Activated CD4-positive, alpha-beta T cell treated with anti-CD3 and anti-CD28 coated beads for 36 hours (primary cell): ENCODE measurements around the gene AMBRA1. TPM values are rescaled to one million over a fixed set of nuclear protein-coding genes. Genes with fewer than 3 reads are reported as not detected.
A peak's percentile ranks its signal among the peaks of the same experiment; 100 is the strongest.

Experiments
- ATAC-seq: fragments of 200-7000 bp; cut with Tn5 transposase; one replicate; pipeline ENCODE4 v1.10.0; 2021; ENCODE audit warnings: mild to moderate bottlenecking, moderate library complexity
- CTCF ChIA-PET: fragments of 350-600 bp; sonication (Branson Sonifier 250); formaldehyde crosslinking; loops from one replicate; lab custom pipeline; 2021; ENCODE audit warnings: antibody characterized with exemption; lab: Charles Lee
- POLR2A ChIA-PET: fragments of 350-600 bp; sonication (Branson Sonifier 250); formaldehyde crosslinking; loops from one replicate; lab custom pipeline; 2021; ENCODE audit warnings: antibody characterized with exemption, inconsistent platforms; lab: Charles Lee
- DNase-seq: peaks from one replicate; pipeline ENCODE4 v3.0.0-alpha.2; 2020
- H3K27ac Mint-ChIP-seq: one replicate; pipeline ENCODE4 v1.8.0; 2021; ENCODE audit warnings: mixed read lengths
- H3K27me3 Mint-ChIP-seq: one replicate; pipeline ENCODE4 v1.8.0; 2021; ENCODE audit warnings: mixed read lengths
- H3K36me3 Mint-ChIP-seq: one replicate; pipeline ENCODE4 v1.8.0; 2021; ENCODE audit warnings: low read depth, mixed read lengths
- H3K4me1 Mint-ChIP-seq: one replicate; pipeline ENCODE4 v1.8.0; 2021; ENCODE audit warnings: mixed read lengths
- H3K4me3 Mint-ChIP-seq: one replicate; pipeline ENCODE4 v1.8.0; 2021; ENCODE audit warnings: mild to moderate bottlenecking, moderate library complexity, mixed read lengths
- H3K9me3 Mint-ChIP-seq: one replicate; pipeline ENCODE4 v1.8.0; 2021; ENCODE audit warnings: low read depth, mixed read lengths
- intact Hi-C, 2 experiments: fragments of 100-400 bp; cut with DNase I in 1 of 2; cut with micrococcal nuclease in 1 of 2; formaldehyde crosslinking; loops; one replicate each; pipeline versions ENCODE4 v1.14.2 to v1.15.1; 2022 to 2024; cut with DNase I, micrococcal nuclease
- total RNA-seq, 2 experiments: library from RNA; stranded (reverse); gene quantifications; one replicate each; pipeline ENCODE4 v1.2.3, GENCODE V29; 2021

AMBRA1 gene, protein sequence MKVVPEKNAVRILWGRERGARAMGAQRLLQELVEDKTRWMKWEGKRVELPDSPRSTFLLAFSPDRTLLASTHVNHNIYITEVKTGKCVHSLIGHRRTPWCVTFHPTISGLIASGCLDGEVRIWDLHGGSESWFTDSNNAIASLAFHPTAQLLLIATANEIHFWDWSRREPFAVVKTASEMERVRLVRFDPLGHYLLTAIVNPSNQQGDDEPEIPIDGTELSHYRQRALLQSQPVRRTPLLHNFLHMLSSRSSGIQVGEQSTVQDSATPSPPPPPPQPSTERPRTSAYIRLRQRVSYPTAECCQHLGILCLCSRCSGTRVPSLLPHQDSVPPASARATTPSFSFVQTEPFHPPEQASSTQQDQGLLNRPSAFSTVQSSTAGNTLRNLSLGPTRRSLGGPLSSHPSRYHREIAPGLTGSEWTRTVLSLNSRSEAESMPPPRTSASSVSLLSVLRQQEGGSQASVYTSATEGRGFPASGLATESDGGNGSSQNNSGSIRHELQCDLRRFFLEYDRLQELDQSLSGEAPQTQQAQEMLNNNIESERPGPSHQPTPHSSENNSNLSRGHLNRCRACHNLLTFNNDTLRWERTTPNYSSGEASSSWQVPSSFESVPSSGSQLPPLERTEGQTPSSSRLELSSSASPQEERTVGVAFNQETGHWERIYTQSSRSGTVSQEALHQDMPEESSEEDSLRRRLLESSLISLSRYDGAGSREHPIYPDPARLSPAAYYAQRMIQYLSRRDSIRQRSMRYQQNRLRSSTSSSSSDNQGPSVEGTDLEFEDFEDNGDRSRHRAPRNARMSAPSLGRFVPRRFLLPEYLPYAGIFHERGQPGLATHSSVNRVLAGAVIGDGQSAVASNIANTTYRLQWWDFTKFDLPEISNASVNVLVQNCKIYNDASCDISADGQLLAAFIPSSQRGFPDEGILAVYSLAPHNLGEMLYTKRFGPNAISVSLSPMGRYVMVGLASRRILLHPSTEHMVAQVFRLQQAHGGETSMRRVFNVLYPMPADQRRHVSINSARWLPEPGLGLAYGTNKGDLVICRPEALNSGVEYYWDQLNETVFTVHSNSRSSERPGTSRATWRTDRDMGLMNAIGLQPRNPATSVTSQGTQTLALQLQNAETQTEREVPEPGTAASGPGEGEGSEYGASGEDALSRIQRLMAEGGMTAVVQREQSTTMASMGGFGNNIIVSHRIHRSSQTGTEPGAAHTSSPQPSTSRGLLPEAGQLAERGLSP (N-terminal part only)
- 10 to 100 TPM; 24.8 to 26.4 TPM for total RNA-seq

DNA sequence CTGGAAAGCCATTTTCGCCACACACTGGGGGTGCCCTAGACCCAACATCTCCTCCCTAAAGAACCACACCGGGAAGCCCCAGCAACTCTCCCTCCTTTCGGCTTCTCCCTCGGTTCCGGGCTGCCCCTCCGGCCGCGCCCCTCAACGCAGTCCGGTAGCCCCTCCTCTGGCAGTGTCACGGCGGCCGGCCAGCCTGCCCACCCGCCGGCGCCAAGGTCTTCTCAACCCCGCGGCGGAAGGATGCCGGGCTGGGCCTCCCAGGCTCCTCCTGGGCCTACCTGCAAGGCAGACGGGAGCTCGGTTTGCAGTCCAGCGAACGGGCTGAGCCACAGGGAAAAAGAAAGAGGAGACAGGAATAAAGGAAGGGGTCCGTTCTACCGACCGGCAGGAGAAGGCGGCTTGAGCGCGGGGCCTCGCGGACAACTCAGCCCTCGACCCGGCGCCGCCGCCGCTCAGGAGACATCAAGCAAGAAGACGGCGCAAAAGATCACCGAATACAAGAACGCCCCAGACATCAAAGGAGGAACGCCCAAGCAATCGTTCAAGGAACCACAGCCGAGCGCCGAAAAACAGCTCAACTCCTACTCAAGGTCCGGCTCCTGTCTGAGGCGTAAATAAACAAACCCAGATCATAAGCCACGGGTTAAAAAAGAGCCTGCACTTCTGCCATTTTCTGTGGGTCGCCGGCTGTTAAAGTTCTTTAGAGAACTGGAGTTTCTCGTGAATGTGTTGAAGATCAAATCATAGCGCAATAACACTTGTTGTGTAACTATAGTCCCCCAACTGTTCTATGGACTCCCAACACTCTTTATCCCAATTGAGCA lies at the start of gene AMBRA1:
AMBRA1 (minus strand) TSS at position 474 of the 824 bp plus-strand sequence. CDS start 45,643 bp downstream, outside the sequence.
- CTCF ChIA-PET: interaction anchor here (0.6 to 1.5 kb wide), 7 partner anchors 18 to 1275 kb away, joined by 3 to 7 read pairs (median 4); no protein-coding TSS in a partner anchor
- H3K27ac Mint-ChIP-seq: peak within 1 kb of the TSS; percentile 91
- H3K36me3 Mint-ChIP-seq: peaks cover under 1% of the 10 kb centered on the region
- H3K4me1 Mint-ChIP-seq: peaks cover 40% of the 10 kb centered on the region
- POLR2A ChIA-PET: interaction anchor here (0.5 to 1.3 kb wide), 6 partner anchors 18 to 918 kb away, joined by 3 to 6 read pairs (median 4); partner anchors contain the start of genes ARHGAP1, ATG13 and HARBI1
- no peaks in the 10 kb centered on the region for H3K27me3 Mint-ChIP-seq
- peak within 1 kb of the TSS; percentile 93 for H3K4me3 Mint-ChIP-seq
- no peaks in the 10 kb centered on the region for H3K9me3 Mint-ChIP-seq
- DNase-seq (peak; percentile 91), ATAC-seq (peak; percentile 87)
- intact Hi-C loops: loop anchor here (1.0 to 5.0 kb wide), 6 partner anchors 24 to 253 kb away; partner anchors contain the start of genes ATG13 (in 2 of the 2), HARBI1 (in 2 of the 2), ARHGAP1 (in 1 of the 2) and CKAP5 (in 1 of the 2)

DNA sequence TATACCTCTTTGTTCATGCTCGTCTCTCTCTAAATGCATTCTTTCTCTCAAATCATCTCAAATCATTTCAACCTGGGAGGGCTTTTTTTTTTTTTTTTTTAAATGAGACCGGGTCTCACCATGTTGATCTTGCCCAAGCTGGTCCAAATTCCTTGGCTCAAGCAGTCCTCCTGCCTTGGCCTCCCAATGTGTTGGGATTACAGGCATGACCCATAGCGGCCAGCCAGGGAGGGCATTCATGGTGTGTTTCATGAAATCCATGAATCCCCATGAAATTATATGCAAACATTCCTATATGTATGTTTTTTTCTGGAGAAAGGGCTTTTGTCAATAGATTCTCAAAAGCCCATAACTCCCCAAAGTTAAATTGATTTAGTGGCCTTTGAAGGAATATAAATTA lies 49.7 kb upstream of the AMBRA1 start:
- CTCF ChIA-PET: interaction anchor here (0.8 kb wide), 1 partner anchor 113 kb away, joined by 3 read pairs; no protein-coding TSS in a partner anchor

DNA sequence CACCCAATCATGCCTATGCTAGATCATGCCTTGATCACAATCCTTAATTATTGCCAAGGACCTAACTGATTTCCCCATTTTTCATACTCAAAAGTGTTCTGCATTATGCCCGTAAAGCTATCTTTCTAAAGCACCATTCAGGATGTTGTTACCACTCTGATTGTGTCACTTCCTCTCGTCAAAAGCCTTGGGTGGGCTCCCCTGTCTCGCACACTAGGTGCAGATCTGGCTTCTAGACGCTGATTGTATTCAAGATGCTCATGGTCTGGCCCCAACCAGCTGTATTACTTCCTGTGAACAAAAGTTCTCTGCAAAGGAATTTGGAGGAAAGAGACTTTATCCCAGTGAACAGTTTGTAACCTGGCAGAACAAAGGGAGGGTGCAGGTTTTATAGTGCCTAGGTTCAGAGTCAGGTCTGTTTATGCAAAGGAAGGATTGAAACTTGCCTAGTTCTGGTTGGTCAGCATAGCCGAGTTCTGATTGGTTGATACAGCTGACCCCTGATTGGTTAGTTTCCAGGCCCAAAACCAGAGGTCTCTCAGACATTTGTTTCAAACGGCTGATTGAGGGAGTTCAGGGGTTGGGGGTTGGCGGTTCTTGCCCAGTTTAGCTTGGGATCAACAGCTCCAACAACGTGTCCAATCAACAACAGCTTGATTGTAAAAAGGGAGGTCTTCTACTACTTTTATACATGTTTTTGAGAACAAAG lies 49.0 kb upstream of the AMBRA1 start:
- H3K9me3 Mint-ChIP-seq: no peaks in the 10 kb centered on the region
- H3K4me1 Mint-ChIP-seq: peaks cover 5% of the 10 kb centered on the region
- ATAC-seq (no peak), DNase-seq (no peak)
- no peaks in the 10 kb centered on the region for H3K27me3 Mint-ChIP-seq
- H3K27ac Mint-ChIP-seq: no peak overlapping the region
- no peak overlapping the region for H3K4me3 Mint-ChIP-seq
- intact Hi-C loops: no loop called here
- ChIA-PET POLR2A (interaction anchor here (0.5 kb wide), 1 partner anchor 51 kb away, joined by 5 read pairs; no protein-coding TSS in a partner anchor), CTCF (interaction anchor here (0.6 to 0.8 kb wide), 5 partner anchors 18 to 392 kb away, joined by 3 to 5 read pairs (median 4); no protein-coding TSS in a partner anchor)
- peaks cover 31% of the 10 kb centered on the region for H3K36me3 Mint-ChIP-seq

More for the DNA sequence above, 49.7 kb upstream of the AMBRA1 start:
- H3K36me3 Mint-ChIP-seq: peaks cover 29% of the 10 kb centered on the region
- H3K27me3 Mint-ChIP-seq: no peaks in the 10 kb centered on the region
- ATAC-seq: no peak
- DNase-seq: no peak
- H3K4me1 Mint-ChIP-seq: peaks cover 5% of the 10 kb centered on the region
- no peak overlapping the region for H3K27ac Mint-ChIP-seq
- POLR2A ChIA-PET: interaction anchor here (0.5 to 0.6 kb wide), 2 partner anchors 52 to 162 kb away, joined by 3 to 5 read pairs; no protein-coding TSS in a partner anchor
- no peaks in the 10 kb centered on the region for H3K9me3 Mint-ChIP-seq
- no peak overlapping the region for H3K4me3 Mint-ChIP-seq
- intact Hi-C loops: no loop called here

DNA sequence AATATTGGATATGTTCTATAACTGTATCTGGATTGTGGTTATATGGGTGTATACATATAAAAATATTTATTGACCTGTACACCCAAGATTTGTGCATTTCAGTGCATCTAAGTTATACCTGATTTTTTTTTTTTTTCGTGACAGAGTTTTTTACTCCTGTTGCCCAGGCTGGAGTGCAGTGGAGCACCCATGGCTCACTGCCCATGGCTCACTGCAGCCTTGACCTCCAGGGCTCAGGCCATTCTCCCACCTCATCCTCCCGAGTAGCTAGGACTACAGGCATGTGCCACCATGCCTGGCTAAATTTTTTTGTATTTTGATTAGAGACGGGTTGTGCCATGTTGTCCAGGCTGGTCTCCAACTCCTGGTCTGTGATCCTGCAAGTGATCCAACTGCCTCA lies 47.8 kb upstream of the AMBRA1 start:
- ChIA-PET CTCF (no interaction called here), POLR2A (interaction anchor here (0.6 to 0.7 kb wide), 2 partner anchors 14 to 23 kb away, joined by 3 to 4 read pairs; no protein-coding TSS in a partner anchor)
- Mint-ChIP-seq H3K27me3 (no peaks in the 10 kb centered on the region), H3K36me3 (peaks cover 28% of the 10 kb centered on the region), H3K4me3 (no peak overlapping the region), H3K4me1 (peaks cover 5% of the 10 kb centered on the region), H3K27ac (no peak overlapping the region), H3K9me3 (no peaks in the 10 kb centered on the region)
- ATAC-seq (no peak), DNase-seq (no peak)
- intact Hi-C loops: no loop called here

DNA sequence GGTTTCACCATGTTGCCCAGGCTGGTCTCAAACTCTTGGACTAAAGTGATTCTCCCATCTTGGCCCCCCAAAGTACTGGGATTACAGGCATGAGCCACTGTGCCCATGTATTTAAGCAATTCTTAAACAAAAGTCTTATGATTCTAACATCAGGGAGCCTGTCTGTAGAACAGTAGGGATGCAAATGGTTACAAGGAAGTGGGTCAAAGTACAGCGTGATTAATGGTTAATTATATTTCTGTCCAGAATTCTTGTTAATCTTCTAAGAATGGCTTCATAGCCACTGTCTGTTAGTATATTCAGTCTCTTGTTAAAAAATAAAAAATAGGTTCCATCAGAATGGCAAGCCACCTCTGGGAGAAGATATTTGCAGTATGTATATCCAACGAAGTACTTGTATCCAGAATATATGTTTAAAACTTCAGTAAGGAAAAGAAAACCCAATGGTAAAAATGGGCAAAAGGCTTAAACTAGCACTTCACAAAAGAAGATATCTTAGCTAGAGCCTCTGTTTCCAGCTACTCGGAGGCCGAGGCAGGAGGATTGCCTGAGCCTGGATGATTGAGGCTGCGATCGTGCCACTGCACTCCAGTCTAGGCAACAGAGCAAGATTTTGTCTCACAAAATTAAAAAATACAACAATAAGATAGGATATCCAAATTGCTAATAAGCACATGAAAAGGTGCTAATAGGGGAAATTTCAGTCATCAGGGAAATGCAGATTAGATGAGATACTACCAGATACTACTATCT lies 46.4 kb upstream of the AMBRA1 start:
- H3K4me1 Mint-ChIP-seq: peaks cover 5% of the 10 kb centered on the region
- no peak overlapping the region for H3K27ac Mint-ChIP-seq
- CTCF ChIA-PET: interaction anchor here (0.6 kb wide), 2 partner anchors 26 to 943 kb away, joined by 3 to 4 read pairs; no protein-coding TSS in a partner anchor
- peaks cover 29% of the 10 kb centered on the region for H3K36me3 Mint-ChIP-seq
- no peaks in the 10 kb centered on the region for H3K27me3 Mint-ChIP-seq
- no peaks in the 10 kb centered on the region for H3K9me3 Mint-ChIP-seq
- no peak for ATAC-seq
- DNase-seq: no peak
- H3K4me3 Mint-ChIP-seq: no peak overlapping the region
- intact Hi-C loops: no loop called here
- POLR2A ChIA-PET: no interaction called here

DNA sequence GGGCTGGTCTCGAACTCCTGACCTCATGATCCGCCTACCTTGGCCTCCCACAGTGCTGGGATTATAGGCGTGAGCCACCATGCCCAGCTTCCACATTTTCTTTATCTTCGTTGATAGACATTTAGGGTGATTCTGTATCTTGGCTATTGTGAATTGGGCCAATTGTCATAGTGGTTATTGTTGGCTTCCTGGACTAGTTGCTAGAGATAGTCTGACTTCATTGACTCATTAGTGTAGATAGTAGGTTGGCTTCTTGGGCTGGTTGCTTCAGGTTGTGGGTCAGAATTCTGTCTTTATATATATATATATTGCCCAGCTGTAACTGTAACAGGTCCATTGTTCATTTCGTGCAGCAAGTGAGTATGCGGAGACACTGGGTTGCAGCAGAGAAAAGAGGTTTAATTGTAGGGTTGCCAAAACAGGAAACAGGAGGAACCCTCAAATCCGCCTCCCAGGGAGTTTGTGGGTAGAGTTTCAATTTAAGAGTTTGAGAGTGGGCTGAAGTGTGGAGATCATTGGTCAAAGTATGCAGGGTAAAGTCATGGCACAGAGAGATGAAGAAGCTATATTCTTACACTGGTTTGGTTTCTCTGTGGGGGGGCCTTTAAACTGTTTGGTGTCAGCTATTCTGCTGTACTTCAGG lies 45.5 kb upstream of the AMBRA1 start:
- H3K36me3 Mint-ChIP-seq: peaks cover 26% of the 10 kb centered on the region

DNA sequence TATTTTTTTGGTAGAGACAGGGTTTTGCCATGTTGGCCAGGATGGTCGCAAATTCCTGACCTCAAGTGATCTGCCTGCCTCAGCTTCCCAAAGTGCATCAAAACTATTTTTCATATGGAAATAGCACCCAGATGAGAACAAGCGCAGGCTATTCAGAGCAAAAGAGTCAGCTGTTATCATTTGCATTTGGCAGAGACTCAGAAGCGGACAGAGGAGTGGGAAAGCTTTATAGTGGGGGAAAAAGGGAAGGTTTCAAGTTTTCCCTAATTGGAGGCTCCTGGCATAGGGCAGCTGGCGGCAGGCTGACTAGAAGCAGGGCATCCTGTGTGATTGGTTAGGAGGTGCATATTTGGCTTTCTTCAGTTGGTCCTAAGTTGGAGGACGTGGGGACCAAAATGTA lies 43.7 kb upstream of the AMBRA1 start:
- DNase-seq: no peak
- Mint-ChIP-seq H3K4me1 (peaks cover 5% of the 10 kb centered on the region), H3K27me3 (no peaks in the 10 kb centered on the region), H3K36me3 (peaks cover 26% of the 10 kb centered on the region), H3K4me3 (no peak overlapping the region), H3K27ac (no peak overlapping the region), H3K9me3 (no peaks in the 10 kb centered on the region)
- no peak for ATAC-seq
- POLR2A ChIA-PET: no interaction called here
- CTCF ChIA-PET: interaction anchor here (1.5 to 1.6 kb wide), 2 partner anchors 20 to 42 kb away, joined by 4 to 5 read pairs; partner anchors contain the start of gene ATG13
- intact Hi-C loops: no loop called here

More for the DNA sequence above, 45.5 kb upstream of the AMBRA1 start:
- ChIA-PET CTCF (no interaction called here), POLR2A (interaction anchor here (0.6 kb wide), 1 partner anchor 565 kb away, joined by 4 read pairs; no protein-coding TSS in a partner anchor)
- H3K27me3 Mint-ChIP-seq: no peaks in the 10 kb centered on the region
- no peaks in the 10 kb centered on the region for H3K9me3 Mint-ChIP-seq
- H3K4me3 Mint-ChIP-seq: no peak overlapping the region
- DNase-seq: no peak
- H3K27ac Mint-ChIP-seq: no peak overlapping the region
- peaks cover 5% of the 10 kb centered on the region for H3K4me1 Mint-ChIP-seq
- ATAC-seq: no peak
- intact Hi-C loops: no loop called here

DNA sequence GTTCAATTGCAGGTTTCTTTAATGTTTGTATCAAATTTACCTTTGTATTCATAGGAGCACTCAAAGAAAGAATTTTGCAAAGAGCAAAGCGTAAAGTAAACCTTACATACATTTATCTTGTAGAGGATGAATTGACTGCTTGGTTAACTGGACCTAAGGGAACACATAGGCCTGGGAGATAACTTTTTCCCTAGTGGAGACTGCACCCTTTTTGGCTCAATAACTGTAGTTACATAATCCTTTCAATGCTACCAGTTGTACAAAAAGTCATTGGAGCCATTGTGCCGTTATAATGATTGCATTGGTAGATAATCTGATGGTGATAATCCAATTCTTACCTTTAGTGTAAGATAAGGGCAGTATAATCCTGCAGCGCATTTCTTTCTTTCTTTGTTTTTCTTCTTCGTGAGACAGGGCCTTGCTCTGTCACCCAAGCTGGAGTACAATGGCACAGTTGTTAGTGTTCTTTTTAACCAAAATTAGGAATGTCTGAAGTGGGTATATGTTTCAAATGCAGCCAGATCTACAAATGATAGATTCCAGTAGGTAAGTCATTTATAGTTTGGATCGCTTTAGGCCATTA lies 41.8 kb upstream of the AMBRA1 start:
- ATAC-seq (no peak), DNase-seq (no peak)
- Mint-ChIP-seq H3K9me3 (no peaks in the 10 kb centered on the region), H3K27ac (no peak overlapping the region), H3K36me3 (peaks cover 27% of the 10 kb centered on the region), H3K4me1 (peaks cover 5% of the 10 kb centered on the region), H3K27me3 (no peaks in the 10 kb centered on the region), H3K4me3 (no peak overlapping the region)
- intact Hi-C loops: no loop called here
- CTCF ChIA-PET: no interaction called here
- POLR2A ChIA-PET: no interaction called here
